Activated CD4-positive, CD25-positive, alpha-beta regulatory T cell treated with anti-CD3 and anti-CD28 coated beads, Interleukin-2, amount 50 U/mL, for 72 hours (primary cell): ENCODE data around the gene BYSL.
A peak's percentile ranks its signal among the peaks of the same experiment; 100 is the strongest.

Source experiments
- DNase-seq: peaks from one replicate; pipeline ENCODE4 v3.0.0; 2021

Gene BYSL

GRCh38 chr6:41920921-41921711 lies at the start of gene BYSL, which contains the start of gene MED20:
BYSL (plus strand) TSS chr6:41921499; CDS start chr6:41921563, 64 bp downstream.
MED20 (minus strand) TSS chr6:41921139; CDS start chr6:41921018, 121 bp downstream.
- peak; percentile 97 for DNase-seq

- DNase-seq: no peak
Observed at GRCh38 chr6:41871691-41872090, 49.6 kb upstream of the BYSL start.

- no peak for DNase-seq
Observed at GRCh38 chr6:41872147-41872546, 49.2 kb upstream of the BYSL start.

GRCh38 chr6:41874741-41875140 lies 46.6 kb upstream of the BYSL start:
- DNase-seq: no peak

GRCh38 chr6:41877051-41877680 lies 44.1 kb upstream of the BYSL start:
- no peak for DNase-seq

GRCh38 chr6:41878246-41878645 lies 43.1 kb upstream of the BYSL start:
- no peak for DNase-seq

GRCh38 chr6:41878961-41879405 lies 42.3 kb upstream of the BYSL start:
- DNase-seq: no peak

GRCh38 chr6:41881506-41881905 lies 39.8 kb upstream of the BYSL start:
- no peak for DNase-seq

GRCh38 chr6:41884957-41885356 lies 36.3 kb upstream of the BYSL start:
- no peak for DNase-seq

- no peak for DNase-seq
Observed at GRCh38 chr6:41885930-41886329, 35.4 kb upstream of the BYSL start.

- DNase-seq: no peak
Observed at GRCh38 chr6:41887331-41887751, 34.0 kb upstream of the BYSL start.

GRCh38 chr6:41892921-41893564 lies 28.3 kb upstream of the BYSL start:
- DNase-seq: no peak

- DNase-seq: no peak
Observed at GRCh38 chr6:41894366-41895299, 26.7 kb upstream of the BYSL start.

- peak; percentile 91 for DNase-seq
Observed at GRCh38 chr6:41895300-41896233, 25.7 kb upstream of the BYSL start, which contains the start of gene USP49. USP49 (minus strand) TSS chr6:41895375; CDS start chr6:41806983, 88,392 bp downstream.

GRCh38 chr6:41896281-41896680 lies 25.0 kb upstream of the BYSL start:
- DNase-seq: no peak

- no peak for DNase-seq
Observed at GRCh38 chr6:41900861-41901260, 20.4 kb upstream of the BYSL start.

- DNase-seq: no peak
Observed at GRCh38 chr6:41901882-41902519, 19.3 kb upstream of the BYSL start.

GRCh38 chr6:41909727-41910126 lies 11.6 kb upstream of the BYSL start:
- no peak for DNase-seq

GRCh38 chr6:41914343-41914742 lies 7.0 kb upstream of the BYSL start:
- no peak for DNase-seq

- DNase-seq: no peak
Observed at GRCh38 chr6:41914869-41915530, 6.3 kb upstream of the BYSL start.
